ENCODE measurements around the gene ZMIZ1.

DNA sequence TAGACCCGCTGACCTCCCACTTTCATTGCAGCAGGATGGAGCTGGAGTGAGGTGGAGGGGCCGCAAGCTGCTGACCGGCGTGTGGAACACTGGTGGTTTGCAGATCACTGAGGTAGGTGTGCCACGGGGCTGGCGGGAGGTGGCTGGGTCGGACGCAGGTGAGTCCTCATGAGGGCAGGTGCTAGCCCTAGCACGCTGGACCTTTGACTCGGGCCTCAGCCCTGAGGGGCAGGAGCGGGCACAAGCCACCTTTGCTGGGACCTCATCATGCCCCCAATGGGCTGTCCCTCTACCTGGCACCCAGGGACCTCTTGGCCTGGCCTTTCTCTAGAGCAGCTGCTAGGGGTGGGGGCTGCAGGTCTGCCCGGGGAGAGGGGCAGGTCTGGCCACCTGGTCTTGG lies 93.3 kb downstream of the ZMIZ1 start:
- no peak for TF ChIP-seq ZNF274 (IDR thresholded peaks at IDR 0.05; ENCODE audit: low read depth, low read length)
- no peak for TF ChIP-seq YY1 (IDR thresholded peaks at IDR 0.05; ENCODE audit: insufficient read depth, insufficient read length)
- no peak for TF ChIP-seq SUZ12 (IDR thresholded peaks at IDR 0.05; ENCODE audit: extremely low read depth, insufficient read depth, insufficient read length)

Data from NT2/D1 (cell line).